HEK293 (cell line): ENCODE measurements around the gene ATP1A3.

Experiments used
- CTCF ChIA-PET: fragments of 350-600 bp; formaldehyde crosslinking; extraction: SDS; loops from one replicate; lab custom pipeline; 2021; ENCODE audit warnings: antibody characterized with exemption; lab: Yijun Ruan, JAX
- POLR2A ChIA-PET: fragments of 300-600 bp; formaldehyde crosslinking; extraction: SDS; loops from one replicate; lab custom pipeline; 2020; ENCODE audit warnings: antibody characterized with exemption, inconsistent platforms; lab: Yijun Ruan, JAX
- H3K27ac ChIP-seq: fragments of 200-500 bp; sonication (Bioruptor generic); 2 replicates; pipeline ENCODE4 v1.5.1; 2014; ENCODE audit warnings: low read depth, low read length, control low read depth, inconsistent platforms; ENCODE audit errors: extremely low read depth
- H3K36me3 ChIP-seq, 2 experiments: fragments of 200-500 bp in 1 of 2; sonication (Bioruptor generic) in 1 of 2; 1 replicate in 1 of 2; 2 replicates in 1 of 2; pipeline ENCODE4 v1.5.1; 2014 to 2017; ENCODE audit warnings: inconsistent platforms in 2 of 2, low read length in 2 of 2; ENCODE audit not compliant: control insufficient read depth in 2 of 2, insufficient read depth in 1 of 2
- H3K4me1 ChIP-seq: fragments of 200-500 bp; sonication (Bioruptor generic); 2 replicates; pipeline ENCODE4 v1.5.1; 2014; ENCODE audit warnings: mild to moderate bottlenecking, low read length, inconsistent platforms; ENCODE audit not compliant: control insufficient read depth, insufficient read depth
- H3K4me3 ChIP-seq: 2 replicates; pipeline ENCODE4 v1.5.1; 2011; ENCODE audit warnings: low read depth, mild to moderate bottlenecking, control low read depth, low read length, moderate library complexity
- H3K9me3 ChIP-seq: fragments of 200-500 bp; sonication (Bioruptor generic); 2 replicates; pipeline ENCODE4 v1.5.1; 2014; ENCODE audit warnings: low read depth, low read length, inconsistent platforms; ENCODE audit not compliant: control insufficient read depth, insufficient read depth
- GLIS1 ChIP-seq: fragments of 450-650 bp; formaldehyde crosslinking; IDR thresholded peaks from 2 replicates; pipeline ENCODE4 v1.5.1; 2016; ENCODE audit warnings: missing biosample characterization, missing genetic modification characterization
- GLIS2 ChIP-seq: fragments of 450-650 bp; formaldehyde crosslinking; IDR thresholded peaks from 2 replicates; pipeline ENCODE4 v1.5.1; 2016; ENCODE audit warnings: missing biosample characterization, missing genetic modification characterization
- KLF16 ChIP-seq: fragments of 450-650 bp; formaldehyde crosslinking; IDR thresholded peaks from 2 replicates; pipeline ENCODE4 v1.5.1; 2017; ENCODE audit warnings: missing biosample characterization, missing genetic modification characterization
- KLF8 ChIP-seq: fragments of 450-650 bp; formaldehyde crosslinking; IDR thresholded peaks from 2 replicates; pipeline ENCODE4 v1.5.1; 2016; ENCODE audit warnings: missing biosample characterization, missing genetic modification characterization
- PATZ1 ChIP-seq: fragments of 450-650 bp; formaldehyde crosslinking; IDR thresholded peaks from 2 replicates; pipeline ENCODE4 v1.5.1; 2016; ENCODE audit warnings: missing biosample characterization, missing genetic modification characterization
- PRDM10 ChIP-seq: fragments of 450-650 bp; formaldehyde crosslinking; IDR thresholded peaks from 2 replicates; pipeline ENCODE4 v1.5.1; 2016; ENCODE audit warnings: missing biosample characterization, missing genetic modification characterization
- PRDM6 ChIP-seq: fragments of 450-650 bp; formaldehyde crosslinking; IDR thresholded peaks from 2 replicates; pipeline ENCODE4 v1.5.1; 2017; ENCODE audit warnings: missing biosample characterization, missing genetic modification characterization
- REPIN1 ChIP-seq: fragments of 450-650 bp; formaldehyde crosslinking; IDR thresholded peaks from 2 replicates; pipeline ENCODE4 v1.5.1; 2017; ENCODE audit warnings: missing biosample characterization, missing genetic modification characterization, low read depth
- YY2 ChIP-seq: fragments of 450-650 bp; formaldehyde crosslinking; IDR thresholded peaks from 2 replicates; pipeline ENCODE4 v1.5.1; 2016; ENCODE audit warnings: missing biosample characterization, missing genetic modification characterization
- ZBTB44 ChIP-seq: fragments of 450-650 bp; IDR thresholded peaks from 2 replicates; pipeline ENCODE4 v1.5.1; 2018; ENCODE audit warnings: missing biosample characterization, mild to moderate bottlenecking, missing genetic modification characterization
- ZEB2 ChIP-seq: fragments of 450-650 bp; formaldehyde crosslinking; IDR thresholded peaks from 2 replicates; pipeline ENCODE4 v1.5.1; 2016; ENCODE audit warnings: missing biosample characterization, missing genetic modification characterization
- ZIC2 ChIP-seq: fragments of 450-650 bp; formaldehyde crosslinking; IDR thresholded peaks from 2 replicates; pipeline ENCODE4 v1.5.1; 2016; ENCODE audit warnings: missing biosample characterization, missing genetic modification characterization
- ZNF112 ChIP-seq: fragments of 450-650 bp; formaldehyde crosslinking; IDR thresholded peaks from 2 replicates; pipeline ENCODE4 v1.5.0; 2017; ENCODE audit warnings: missing biosample characterization, missing genetic modification characterization
- ZNF121 ChIP-seq: fragments of 450-650 bp; formaldehyde crosslinking; IDR thresholded peaks from 2 replicates; pipeline ENCODE4 v1.5.1; 2016; ENCODE audit warnings: missing biosample characterization, missing genetic modification characterization
- ZNF26 ChIP-seq: fragments of 450-650 bp; formaldehyde crosslinking; IDR thresholded peaks from 2 replicates; pipeline ENCODE4 v1.5.1; 2016; ENCODE audit warnings: missing biosample characterization, missing genetic modification characterization
- ZNF311 ChIP-seq: fragments of 450-650 bp; formaldehyde crosslinking; IDR thresholded peaks from 2 replicates; pipeline ENCODE4 v1.5.1; 2017; ENCODE audit warnings: missing biosample characterization, missing genetic modification characterization, borderline replicate concordance
- ZNF398 ChIP-seq: fragments of 450-650 bp; formaldehyde crosslinking; IDR thresholded peaks from 2 replicates; pipeline ENCODE4 v1.5.1; 2017; ENCODE audit warnings: missing biosample characterization, missing genetic modification characterization
- ZNF404 ChIP-seq: fragments of 450-650 bp; formaldehyde crosslinking; IDR thresholded peaks from 2 replicates; pipeline ENCODE4 v1.5.1; 2017; ENCODE audit warnings: missing biosample characterization, missing genetic modification characterization
- ZNF473 ChIP-seq: fragments of 450-650 bp; formaldehyde crosslinking; IDR thresholded peaks from 2 replicates; pipeline ENCODE4 v1.5.1; 2017; ENCODE audit warnings: missing biosample characterization, missing genetic modification characterization
- ZNF571 ChIP-seq: fragments of 450-650 bp; formaldehyde crosslinking; IDR thresholded peaks from 2 replicates; pipeline ENCODE4 v1.5.0; 2017; ENCODE audit warnings: missing biosample characterization, missing genetic modification characterization
- ZNF585B ChIP-seq: fragments of 450-650 bp; formaldehyde crosslinking; IDR thresholded peaks from 2 replicates; pipeline ENCODE4 v1.5.1; 2016; ENCODE audit warnings: missing biosample characterization, missing genetic modification characterization
- ZNF660 ChIP-seq: fragments of 450-650 bp; IDR thresholded peaks from 2 replicates; pipeline ENCODE4 v1.5.1; 2018; ENCODE audit warnings: missing biosample characterization, mild to moderate bottlenecking, missing genetic modification characterization
- ZNF776 ChIP-seq: fragments of 450-650 bp; formaldehyde crosslinking; IDR thresholded peaks from 2 replicates; pipeline ENCODE4 v1.5.0; 2017; ENCODE audit warnings: missing biosample characterization, missing genetic modification characterization, borderline replicate concordance

ATP1A3 gene

GRCh38 chr19:41994994-41995958, 1.2 kb upstream of the ATP1A3 start (continued):
- TF ChIP-seq KLF8 (tag by site-specific recombination) (no peak), GLIS2 (no peak), ZNF473 (no peak), ZNF311 (tag by site-specific recombination) (peak; percentile 75; the same call in 1 of the 2 replicates), KLF16 (tag by site-specific recombination) (no peak), ZNF571 (no peak), ZNF121 (tag by site-specific recombination) (0 out of 2 replicates have a peak, but pooled peaks have one; percentile 62), ZNF585B (tag by site-specific recombination) (no peak)

GRCh38 chr19:41994521-41994971, 516 bp upstream of the ATP1A3 start:
- ChIA-PET POLR2A (interaction anchor here (0.5 kb wide), 1 partner anchor 34 kb away, joined by 5 read pairs; no protein-coding TSS in a partner anchor), CTCF (interaction anchor here (0.6 to 1.4 kb wide), 2 partner anchors 41 to 47 kb away, joined by 3 to 5 read pairs; no protein-coding TSS in a partner anchor)
- H3K4me1 ChIP-seq, result peaks cover 9% of the 10 kb centered on the region
- no peaks in the 10 kb centered on the region for H3K9me3 ChIP-seq
- peak overlapping the region; percentile 34 for H3K4me3 ChIP-seq
- H3K36me3 ChIP-seq, result no peaks in the 10 kb centered on the region
- no peak overlapping the region for H3K27ac ChIP-seq
- TF ChIP-seq PATZ1 (tag by site-specific recombination) (no peak), ZNF112 (tag by site-specific recombination) (no peak), ZIC2 (tag by site-specific recombination) (peak; percentile 51), ZBTB44 (tag by site-specific recombination) (no peak), GLIS1 (peak; percentile 86), ZNF26 (tag by site-specific recombination) (no peak), REPIN1 (tag by site-specific recombination) (no peak), ZNF776 (tag by site-specific recombination) (no peak), ZNF660 (tag by site-specific recombination) (no peak), YY2 (tag by site-specific recombination) (0 out of 2 replicates have a peak, but pooled peaks have one; percentile 20), ZNF404 (tag by site-specific recombination) (no peak), PRDM6 (tag by site-specific recombination) (no peak), ZNF398 (tag by site-specific recombination) (peak; percentile 55), PRDM10 (tag by site-specific recombination) (0 out of 2 replicates have a peak, but pooled peaks have one; percentile 4), ZEB2 (tag by site-specific recombination) (no peak), GLIS2 (peak; percentile 73; the same call in 1 of the 2 replicates)
